HG03460 (cell line): Measurements from ENCODE around the gene SV2B.

Source experiments
- ATAC-seq: cut with Tn5 transposase; IDR thresholded peaks from one replicate; pipeline ENCODE4 v1.9.1; 2021; ENCODE audit not compliant: unreplicated experiment

The SV2B gene

DNA sequence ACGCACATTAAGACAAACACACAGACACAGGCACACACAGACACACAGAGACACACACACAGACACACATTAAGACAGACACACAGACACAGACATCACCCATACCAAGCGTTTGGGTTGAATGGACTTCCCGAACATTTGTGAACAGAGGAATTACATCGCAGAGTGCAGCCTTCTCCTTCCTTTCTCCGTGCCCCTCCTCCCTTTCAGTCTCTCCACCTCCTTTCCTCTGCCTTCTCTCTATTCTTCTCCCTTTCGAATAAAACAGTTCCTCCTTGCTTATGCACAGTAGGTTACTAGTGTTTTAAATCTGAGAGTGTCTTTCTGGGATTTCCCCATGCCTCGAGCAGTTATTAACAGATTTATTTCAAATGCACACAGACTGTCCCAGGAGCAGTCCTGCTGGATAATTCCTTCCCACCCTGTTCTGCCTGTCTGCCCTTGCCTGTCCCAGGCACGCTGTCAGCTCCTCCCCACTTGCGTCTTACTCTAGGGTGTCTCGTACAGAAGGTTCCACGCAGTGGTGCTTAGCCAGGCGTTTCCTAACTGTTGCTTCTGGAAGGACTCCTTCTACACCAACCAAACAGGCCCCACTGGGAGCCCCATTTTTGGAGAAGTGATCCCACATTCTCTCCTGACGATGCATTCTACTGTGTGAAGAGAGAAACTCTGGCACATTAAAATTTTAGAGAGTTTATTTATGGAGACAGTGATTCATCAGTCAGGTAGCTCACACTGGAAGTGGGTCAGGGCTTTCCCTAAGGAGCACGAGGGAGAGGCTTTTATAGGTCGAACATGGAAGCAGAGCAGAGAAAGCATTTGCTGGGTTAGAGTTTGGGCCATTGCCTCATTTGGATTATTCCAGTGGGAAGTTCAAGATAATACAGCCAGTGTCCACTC lies 163.8 kb downstream of the SV2B start:
- ATAC-seq: no peak

GRCh38 chr15:91264651-91265351 lies 164.7 kb downstream of the SV2B start:
- ATAC-seq: no peak

DNA sequence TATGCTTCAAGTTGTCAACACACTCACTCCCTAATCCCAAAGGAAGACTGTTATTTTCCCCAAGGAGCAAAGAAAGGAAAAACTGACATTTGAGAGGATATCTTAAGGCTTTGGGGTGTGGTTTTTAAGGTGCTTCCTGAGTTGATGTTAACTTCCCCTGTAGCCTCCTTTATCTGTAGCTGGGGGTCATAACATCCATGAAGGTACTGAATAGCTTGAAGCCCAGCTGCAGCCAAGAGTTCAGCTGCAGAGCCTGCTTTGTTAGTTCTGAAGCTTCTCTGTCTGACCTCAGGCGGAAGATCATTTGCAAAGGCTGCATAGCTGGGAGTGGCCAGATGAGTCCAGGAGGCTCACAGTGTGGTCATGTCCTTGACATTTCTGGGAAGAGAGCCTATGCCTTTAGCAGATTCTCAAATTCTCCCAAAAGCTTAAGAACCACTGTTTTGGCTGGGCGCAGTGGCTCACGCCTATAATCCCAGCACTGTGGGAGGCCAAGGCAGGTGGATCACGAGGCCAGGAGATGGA lies 165.4 kb downstream of the SV2B start:
- ATAC-seq: no peak

DNA sequence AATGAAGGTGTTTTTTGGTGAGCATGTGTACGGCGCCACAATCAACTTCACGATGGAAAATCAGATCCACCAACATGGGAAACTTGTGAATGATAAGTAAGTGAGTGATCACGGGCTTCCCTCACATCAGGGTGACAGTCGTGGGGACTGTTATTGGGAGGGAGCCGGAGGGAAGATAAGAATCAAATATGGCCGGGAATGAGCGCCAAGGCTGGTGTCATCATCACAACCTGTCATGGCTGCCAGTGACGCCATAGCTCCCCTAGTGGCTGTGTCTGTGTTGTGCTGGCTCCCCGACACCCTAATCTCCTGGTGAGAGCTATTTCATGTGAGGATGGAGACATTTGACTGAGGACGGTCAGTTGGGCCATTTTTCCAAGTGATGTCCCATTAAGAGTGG lies 168.5 kb downstream of the SV2B start:
- no peak for ATAC-seq

DNA sequence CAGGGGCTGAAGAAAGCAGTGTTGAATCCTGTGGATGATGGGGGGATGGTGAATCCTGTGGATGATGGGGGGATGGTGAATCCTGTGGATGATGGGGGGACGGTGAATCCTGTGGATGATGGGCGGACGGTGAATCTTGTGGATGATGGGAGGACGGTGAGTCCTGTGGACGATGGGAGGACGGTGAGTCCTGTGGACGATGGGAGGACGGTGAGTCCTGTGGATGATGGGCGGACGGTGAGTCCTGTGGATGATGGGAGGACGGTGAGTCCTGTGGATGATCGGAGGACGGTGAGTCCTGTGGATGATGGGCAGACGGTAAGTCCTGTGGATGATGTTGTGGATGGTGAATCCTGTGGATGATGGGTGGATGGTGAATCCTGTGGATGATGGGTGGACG lies 170.7 kb downstream of the SV2B start:
- no peak for ATAC-seq

DNA sequence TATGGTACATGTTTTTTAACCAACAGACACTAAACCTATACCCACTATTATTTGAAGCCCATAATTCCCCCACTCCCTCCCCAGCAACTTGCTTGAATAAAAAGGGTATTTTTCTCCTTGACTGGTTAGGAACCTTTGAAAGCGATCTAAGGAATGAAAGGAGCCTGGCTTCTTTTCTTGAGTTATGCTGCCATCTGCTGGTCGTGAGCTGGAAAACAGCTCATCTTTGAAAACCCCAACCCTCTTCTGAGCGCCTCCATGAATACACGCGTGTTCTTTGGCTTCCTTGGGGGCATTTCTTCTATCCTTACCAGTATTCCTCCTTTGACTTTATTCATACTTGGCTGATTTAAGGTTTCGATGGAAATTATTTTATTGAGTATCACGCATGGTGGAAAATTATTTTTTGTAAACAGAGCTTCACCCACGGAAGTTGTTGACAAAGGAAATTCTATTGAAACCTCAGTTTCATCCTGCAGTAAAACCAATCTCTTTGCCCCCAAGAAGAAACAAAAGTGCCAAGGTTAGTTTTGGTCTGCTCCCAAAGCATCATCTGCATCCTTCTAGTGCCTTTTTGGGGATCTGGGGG lies 171.6 kb downstream of the SV2B start:
- no peak for ATAC-seq

GRCh38 chr15:91275844-91276243 lies 175.8 kb downstream of the SV2B start:
- no peak for ATAC-seq

DNA sequence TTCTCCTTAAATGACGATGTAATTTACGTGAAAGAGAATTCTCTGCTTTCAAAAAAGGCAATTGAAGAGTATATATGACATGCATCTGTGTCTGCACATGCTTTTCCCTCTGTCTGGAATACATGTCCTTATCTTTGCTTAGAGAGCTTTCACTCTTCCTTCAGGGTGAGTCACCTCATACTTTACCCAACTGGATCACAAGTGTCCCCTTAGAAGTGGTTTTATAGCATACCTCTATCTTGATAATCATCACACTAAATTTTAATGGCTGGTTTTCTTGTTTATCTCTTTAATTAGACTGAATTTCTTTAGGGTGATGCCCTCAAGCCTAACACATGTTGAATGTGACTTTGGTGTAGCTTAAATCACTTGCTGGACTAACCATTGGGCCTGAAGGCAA lies 178.9 kb downstream of the SV2B start:
- no peak for ATAC-seq

DNA sequence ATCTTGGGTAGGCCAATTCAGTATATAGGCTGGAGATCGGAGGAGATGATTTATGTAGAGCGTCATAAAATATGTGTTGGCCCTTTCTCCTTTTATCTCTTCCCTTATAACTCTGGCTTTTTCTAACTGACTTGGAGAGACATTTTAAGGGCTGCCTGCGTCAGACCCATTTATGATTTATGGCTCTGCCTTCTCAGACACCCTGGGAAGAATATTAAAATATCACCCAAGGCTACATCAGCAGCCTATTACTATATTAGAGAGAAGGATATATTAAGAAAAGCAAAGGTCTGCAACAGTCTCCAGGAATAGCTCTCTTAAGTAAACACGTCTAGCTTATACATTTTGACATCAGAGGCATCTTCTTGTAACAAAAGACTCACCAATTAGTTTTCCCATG lies 179.4 kb downstream of the SV2B start:
- ATAC-seq: no peak

- ATAC-seq: no peak
Measured at GRCh38 chr15:91281947-91282346, 181.9 kb downstream of the SV2B start.

DNA sequence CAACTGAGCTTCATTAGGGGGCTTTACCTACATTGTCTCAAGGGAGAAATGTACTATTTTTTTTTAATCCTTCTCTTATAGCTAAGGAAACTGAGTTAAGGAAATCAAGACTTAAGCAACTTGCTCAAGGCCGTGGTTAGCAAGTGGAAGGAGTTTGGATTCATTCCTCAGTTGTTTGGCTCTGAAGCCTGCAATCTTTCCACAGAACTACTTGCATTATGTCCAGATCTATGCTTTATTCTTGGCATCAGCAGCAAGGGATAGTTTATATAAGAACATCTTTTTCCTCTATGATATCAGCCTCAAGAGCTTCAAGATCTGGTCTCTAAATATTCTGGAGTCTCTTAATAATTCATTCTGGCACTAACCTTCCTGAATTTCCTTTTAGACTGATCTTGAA lies 182.4 kb downstream of the SV2B start:
- no peak for ATAC-seq

GRCh38 chr15:91283155-91283554 lies 183.1 kb downstream of the SV2B start:
- no peak for ATAC-seq

DNA sequence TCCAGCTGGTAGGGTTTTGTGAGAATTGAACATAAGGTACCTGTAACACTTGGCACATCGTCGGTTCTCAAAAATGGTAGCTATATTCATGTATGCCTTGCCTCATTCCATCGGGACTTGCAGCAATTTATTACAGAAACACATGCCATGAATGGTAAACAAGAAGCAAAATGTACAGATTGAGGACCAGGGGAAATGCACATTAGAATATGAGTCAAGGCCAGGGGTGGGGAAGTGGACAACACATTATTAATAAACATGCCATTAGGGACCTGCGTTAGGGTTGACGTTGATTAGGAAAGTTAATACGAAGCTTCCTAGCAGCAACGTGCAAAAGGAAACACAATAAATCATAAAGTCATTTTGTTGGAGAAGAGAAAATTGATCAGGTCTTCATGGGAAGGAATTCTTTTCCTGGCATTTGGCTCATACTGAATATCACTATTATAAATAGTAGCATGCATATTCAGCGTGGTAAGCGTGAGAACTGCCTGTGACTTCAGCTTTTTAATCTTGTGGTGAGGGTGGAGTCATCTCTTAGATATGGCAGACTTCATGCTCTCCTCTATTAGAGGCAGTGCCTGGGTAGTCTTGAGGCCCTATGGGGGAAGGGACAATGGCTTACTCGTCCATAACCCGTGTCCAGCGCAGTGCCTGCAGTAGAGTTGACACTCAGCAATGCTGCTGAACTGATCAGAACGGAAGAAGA lies 184.9 kb downstream of the SV2B start:
- no peak for ATAC-seq

- no peak for ATAC-seq
Measured at GRCh38 chr15:91289324-91289723, 189.3 kb downstream of the SV2B start.

GRCh38 chr15:91290553-91290952 lies 190.5 kb downstream of the SV2B start:
- ATAC-seq: no peak

DNA sequence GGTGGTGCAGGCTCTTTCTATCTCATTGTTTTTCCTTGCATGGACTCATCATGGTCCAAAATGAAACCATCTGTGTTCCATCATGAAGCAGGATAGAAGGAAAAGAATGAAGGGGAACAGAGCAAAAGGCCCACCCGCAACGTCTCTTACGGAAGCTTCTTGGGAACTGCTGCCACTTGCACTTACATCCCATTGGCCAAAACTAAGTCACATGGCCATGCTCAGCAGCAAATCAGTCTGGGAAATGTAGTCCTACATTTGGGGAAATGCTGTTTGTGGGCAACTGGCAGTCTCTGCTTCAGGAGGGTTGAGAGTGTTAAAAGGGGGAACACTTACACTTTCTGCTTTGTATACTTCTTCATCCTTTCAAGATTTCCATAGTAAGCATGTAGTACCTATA lies 191.6 kb downstream of the SV2B start:
- peak; percentile 61 for ATAC-seq

DNA sequence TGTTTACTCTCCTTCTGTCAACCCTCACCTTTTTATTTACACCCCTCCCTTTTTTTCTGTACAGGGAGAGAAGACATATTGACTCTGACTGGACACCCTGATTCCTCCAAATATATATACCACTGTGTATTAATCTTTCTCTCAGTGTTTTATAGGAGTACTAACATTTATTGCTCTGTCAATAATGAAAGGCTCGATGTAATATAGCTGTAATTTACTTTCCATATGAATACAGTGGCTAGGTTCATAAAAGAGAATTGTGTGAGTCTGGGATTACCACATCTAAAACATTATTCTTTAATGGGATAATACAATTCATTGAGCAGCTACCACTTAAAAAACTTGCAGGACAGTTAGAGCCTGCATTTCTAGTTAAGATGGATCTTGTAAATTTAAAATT lies 194.3 kb downstream of the SV2B start:
- ATAC-seq: no peak

GRCh38 chr15:91294795-91295194 lies 194.7 kb downstream of the SV2B start:
- ATAC-seq: no peak

DNA sequence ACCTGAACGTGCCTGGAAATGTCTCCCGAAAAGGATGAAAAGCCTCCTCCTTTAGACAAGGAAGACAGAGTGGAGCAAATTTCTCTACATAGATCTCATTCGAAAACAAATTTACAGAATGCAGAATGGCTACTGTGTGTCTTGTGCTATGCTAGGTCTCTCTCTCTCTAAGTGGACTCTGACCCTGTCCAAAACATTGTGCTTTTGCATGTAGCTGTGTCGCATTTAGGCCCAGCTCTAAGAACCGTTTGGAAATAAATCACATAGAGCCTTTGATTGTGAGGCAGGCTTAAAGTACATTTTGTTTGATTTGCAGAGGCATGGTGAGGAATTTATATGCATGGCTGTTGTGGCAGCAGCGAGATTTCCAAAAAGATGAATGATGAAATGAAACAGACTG lies 198.0 kb downstream of the SV2B start:
- no peak for ATAC-seq

DNA sequence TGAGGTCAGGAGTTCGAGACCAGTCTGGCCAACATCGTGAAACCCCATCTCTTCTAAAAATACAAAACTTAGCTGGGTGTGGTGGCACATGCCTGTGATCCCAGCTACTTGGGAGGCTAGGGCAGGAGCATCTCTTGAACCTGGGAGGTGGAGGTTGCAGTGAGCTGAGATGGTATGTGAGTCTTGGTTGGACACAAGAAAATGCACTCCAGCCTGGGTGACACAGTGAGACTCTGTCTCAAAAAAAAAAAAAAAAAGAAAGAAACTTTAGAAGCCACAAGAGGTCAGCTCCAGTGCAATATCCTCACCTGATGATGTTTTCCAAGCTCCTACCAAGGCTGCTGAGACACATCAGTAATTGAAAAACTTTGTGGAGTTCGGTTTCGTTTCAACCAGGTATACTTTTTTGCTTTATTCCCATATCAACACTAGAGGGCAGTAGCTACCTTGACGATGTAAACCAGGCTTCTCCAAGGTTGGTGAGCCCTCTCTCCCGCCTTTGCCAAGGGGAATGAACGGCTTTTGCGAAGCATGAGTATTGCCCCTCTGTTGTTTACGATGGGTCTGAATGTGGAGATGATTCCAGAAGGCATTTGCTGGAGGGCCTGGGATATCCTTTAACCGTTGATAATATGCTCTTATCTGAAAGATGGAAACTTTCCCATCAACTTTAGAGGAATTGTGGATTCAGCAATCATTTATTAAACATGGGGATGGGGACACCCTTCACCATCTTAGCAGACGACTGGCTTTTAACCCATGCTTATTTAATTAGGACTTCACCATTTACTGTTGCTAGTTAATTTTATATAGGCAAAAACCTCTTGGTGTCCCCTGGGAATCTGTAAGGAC lies 202.8 kb downstream of the SV2B start:
- no peak for ATAC-seq
